HG02610 (cell line): ENCODE results near the gene ELMO3.

Experiments used
- ATAC-seq: cut with Tn5 transposase; IDR thresholded peaks from one replicate; pipeline ENCODE4 v1.9.1; 2021; ENCODE audit warnings: mild to moderate bottlenecking, moderate library complexity; ENCODE audit not compliant: unreplicated experiment

Gene ELMO3

DNA sequence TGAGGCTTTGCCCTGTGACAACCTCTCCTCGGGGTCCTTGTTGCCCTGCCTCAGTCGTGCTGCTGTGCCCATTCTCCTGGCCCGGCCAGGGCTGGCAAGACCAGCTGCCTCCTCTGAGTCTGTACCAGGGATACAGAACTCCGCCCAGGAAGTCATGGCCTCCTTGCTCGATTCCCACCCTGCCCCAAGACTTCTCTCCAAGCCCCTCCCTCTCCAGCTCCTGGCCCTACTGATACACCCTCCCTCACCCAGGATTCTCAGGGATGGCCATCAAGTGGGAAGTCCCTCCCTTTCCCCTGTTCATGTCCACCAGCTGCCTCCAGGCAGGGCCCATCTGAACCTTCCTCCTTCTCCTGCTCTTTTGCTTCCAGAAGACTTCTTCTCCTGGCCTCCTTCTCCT, 16.8 kb downstream of the ELMO3 start:
- ATAC-seq: no peak

DNA sequence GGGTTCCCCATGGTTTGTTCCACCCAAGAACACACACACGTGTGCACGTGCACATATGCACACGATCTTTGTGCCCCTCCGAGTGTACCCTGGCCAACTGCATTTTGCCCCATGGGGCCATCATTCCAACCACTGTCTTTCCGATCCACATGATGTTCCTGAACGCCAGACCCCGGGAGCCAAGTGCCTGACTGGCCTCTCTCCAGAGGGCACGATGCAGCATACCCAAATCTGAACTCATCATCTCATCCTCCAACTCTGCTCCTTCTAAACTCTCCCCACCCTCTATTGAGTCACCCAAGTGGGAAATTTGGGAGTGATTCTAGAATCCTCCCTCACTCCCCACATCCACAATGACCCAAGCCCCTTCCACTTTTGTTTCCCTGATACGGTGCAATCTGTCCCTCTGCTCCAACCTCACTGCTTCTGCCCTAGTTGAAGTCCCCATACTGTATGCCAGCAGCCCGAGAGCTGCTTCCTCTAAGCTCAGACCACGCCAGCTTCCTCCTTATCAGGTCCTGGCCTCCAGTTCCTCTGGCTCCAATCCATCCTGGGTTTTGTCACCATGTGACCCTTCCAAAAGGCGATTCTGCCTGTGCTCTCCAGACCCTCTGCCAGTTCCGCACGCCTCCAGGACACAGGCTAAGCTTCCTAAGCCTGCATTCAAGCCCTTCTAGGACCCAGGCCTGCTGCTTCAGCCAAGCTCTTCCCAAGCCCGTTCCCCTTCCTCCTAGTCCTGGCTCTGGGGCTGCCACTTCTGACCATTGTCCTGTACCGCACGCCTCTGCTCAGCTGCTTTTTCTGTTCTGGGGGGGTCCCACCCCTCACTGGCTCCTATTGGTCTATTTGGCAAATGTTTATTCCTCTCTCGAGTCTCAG, 17.9 kb downstream of the ELMO3 start:
- no peak for ATAC-seq

DNA sequence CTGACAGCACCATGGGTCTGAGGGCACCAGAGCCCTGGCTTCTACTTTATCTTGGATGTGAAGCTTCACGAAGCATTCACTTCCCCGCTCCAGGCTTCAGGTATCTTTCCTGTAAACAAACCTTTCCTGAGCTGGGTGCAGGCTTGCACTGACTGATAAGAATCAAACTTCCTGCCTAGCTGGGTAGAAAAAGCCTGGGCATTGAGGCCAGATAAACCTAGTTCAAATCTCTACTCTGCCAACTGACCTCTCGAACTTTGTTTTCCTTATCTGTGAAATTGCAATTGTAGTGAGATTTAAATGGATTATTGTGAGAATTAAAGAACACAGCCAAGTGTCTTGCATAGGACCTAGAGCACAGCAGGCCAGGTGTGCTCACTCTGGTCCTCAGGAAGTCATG, 25.1 kb downstream of the ELMO3 start:
- no peak for ATAC-seq

DNA sequence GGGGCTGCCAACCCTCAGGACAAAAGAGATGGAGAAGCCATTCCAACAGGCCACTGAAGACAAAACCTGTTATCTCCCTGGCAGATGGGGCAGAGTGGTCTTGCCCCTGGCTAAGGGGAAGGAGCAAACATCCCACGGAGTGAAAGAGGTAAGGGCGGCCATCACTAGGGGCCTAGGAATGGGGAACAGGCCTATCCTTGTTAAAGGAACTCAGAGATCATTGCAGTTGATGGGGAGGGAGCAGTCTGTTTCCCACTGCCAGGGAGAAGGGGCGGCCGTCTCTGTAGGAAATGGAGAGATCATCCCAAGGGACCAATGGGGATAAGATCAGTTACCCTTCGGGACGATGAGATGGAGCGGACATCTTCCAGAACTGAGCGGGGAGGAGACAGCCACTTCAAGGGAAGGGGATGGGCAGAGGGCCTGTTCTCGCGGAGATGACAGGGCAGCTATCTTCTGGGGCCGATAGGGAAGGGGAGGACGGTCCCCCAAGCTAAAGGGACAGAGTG, 27.4 kb downstream of the ELMO3 start:
- no peak for ATAC-seq

DNA sequence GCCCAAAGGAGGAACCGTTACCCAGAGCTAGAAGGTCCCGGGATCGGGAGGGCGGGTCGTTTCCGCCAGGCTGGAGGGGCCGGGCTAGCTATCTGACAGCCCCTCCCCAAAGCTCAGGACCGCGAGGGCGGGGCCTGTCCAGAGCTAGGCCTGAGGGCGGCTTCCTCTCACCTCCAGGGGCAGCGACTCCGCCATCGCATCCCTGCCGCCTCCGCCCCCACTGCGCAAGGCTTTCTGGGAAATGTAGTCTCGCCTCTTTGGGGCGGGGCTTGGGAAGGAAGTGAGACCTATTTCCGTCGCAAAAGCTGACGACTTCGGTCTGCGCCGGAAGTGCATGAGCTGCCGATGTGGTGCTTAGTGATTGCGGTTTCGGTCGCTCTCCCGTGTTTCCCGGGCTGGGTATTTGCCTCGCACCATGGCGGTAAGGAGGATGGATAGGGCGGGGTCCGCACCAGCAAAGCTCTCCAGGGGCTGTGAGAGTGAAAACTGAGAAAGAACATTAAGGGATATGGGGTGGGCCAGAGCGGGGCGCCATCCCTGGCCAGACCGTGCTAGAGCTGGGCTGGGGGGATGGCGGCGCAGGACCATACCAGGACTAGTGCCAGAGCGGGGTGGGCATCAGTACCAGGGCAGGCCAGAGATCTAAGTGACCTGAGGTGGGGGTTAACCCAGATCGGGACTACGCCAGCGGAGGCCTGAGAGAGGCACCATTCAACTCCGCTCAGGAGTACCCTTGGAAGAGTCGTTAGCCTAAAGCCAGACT, 28.1 kb downstream of the ELMO3 start, which contains the start of gene TMEM208:
TMEM208 (plus strand) TSS at position 327 of the 763 bp plus-strand sequence; CDS start at position 416, 89 bp downstream.
- ATAC-seq: peak; percentile 92

DNA sequence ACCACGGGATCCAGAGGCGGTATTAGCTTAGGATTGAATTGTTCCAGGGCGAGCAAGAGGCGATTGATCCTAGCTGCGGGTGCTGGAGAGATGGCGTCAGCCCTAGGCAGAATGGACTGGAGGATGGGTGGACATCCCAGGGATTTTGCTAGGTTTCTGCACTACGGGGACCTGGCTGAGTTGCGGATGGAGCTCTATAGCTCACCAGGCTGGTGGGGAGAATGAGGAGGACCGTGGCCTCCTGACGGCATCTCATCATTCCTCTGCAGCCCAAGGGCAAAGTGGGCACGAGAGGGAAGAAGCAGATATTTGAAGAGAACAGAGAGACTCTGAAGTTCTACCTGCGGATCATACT, 28.6 kb downstream of the ELMO3 start:
- ATAC-seq: no peak

DNA sequence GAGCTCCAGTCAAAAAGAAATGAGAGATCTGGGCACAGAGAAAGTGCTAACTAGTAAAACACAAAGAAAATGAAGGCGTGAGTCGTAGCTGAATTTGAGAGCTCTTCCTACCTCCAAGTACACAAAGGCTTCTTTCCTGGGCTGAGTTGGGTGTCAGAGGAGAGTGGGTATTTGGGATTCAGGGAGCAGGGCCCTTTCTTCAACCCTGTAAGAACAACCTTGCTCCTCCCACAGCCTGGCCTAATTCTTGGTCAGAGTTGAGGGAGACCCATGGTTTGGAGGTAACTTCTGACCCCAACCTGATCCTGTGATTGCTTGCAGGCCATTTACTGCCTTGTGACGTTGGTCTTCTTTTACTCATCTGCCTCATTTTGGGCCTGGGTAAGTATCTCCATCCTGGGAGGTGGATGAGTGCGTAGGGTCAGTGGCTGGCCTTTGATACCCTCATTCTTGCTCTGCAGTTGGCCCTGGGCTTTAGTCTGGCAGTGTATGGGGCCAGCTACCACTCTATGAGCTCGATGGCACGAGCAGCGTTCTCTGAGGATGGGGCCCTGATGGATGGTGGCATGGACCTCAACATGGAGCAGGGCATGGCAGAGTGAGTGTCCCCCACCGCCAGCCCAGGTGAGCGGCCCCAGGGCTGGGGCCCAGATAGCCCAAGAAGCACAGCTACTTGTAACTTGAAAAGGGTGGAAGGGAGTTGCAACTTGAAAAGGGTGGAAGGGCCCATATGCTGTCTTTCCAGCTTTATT, 29.3 kb downstream of the ELMO3 start:
- ATAC-seq: no peak

DNA sequence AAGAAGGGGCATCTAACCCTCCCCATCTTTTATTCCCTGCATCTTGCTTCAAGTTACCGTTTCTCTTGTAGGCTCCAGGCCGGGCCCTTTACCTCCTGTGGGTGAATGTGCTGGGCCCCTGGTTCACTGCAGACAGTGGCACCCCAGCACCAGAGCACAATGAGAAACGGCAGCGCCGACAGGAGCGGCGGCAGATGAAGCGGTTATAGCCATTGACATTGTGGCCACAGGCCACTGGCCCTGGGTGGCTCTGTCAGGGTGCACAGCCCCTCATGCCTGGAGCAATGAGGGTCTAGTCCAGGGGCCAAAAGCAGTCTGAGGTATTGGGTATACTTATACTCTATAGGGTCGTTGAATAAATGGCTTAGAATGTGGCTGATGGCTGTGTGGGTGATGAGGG, 30.0 kb downstream of the ELMO3 start:
- no peak for ATAC-seq

DNA sequence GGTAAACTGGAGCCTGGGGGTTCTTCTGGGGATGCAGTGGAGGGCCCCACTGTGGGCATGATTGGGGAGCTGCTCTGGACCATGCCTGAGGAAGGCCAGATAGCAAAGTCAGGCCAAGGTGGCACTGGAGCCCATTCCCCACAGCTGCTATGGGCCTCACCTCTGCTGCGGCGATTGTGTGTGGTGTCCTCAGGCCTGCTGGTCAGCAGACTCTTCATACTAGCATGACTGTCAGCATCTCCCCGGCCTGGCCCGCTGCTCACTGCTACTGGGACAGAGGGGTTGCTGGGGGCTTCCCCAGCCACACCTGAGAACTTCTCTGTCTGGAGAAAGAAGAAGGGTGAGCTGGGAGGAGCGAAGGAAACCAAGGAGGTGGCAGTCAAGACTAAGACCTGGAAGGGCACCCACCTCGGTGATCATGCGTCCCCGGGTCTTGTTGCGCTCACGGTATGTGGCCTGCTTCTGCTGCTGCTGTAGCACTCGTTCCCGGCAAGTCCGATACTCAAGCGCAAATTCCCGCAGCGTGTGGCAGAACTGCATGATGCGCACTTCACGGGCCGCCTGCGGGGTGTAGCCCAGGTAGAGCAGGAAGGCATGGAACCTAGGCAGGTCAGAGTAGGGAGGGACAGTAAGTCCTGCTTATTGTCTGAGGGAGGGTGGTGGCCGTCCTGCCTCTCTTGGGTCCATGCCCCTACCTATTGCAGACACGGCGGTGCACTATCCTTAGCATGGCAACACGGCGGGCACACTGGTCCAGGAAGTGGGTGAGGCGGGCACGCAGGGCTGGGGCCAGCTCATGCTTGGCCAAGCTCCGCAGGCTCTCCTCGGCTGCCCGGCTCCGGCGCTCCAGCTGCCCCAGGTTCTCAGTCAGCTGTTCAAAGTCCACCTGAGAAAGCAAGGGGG, 31.2 kb downstream of the ELMO3 start:
- no peak for ATAC-seq

DNA sequence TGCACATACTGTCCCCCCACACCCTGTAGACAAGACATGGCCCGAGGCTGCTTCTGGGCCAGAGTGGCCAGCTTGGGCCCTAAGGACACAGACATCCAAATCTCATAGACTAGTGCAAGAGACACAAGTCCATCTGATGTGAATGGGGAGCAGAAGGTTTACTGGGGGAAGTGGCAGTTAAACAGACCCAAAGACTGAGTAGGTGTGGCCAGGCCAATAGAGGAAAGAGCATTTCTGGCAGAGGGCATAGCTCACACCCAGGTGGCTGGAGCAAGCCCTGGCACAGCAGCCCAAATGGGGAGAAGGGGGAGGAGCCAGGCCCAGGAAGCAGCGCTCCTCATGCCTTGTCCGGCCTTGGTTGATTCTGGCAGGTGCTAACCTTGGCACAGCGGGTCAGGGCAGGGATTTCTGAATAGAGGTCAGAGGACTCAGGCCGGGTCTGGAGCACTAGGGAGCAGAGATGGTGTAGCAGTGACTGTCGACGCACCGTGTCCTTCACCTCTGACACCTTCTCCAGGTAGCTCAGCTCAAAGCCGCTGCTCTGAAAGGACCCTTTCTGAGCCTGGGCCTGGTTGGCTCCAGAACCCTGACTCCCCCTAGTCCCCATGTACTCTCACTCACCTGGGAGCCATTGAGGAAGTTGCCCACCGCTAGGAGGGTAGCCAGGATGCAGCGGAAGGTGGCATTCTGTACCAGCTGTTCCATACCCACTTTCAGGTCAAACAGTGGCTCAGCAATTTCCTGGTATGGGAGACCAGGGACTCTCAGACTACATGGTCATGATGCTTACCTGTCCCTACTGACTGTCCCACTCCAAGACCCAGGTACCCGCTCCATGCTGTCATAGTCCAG, 32.1 kb downstream of the ELMO3 start:
- ATAC-seq: no peak

DNA sequence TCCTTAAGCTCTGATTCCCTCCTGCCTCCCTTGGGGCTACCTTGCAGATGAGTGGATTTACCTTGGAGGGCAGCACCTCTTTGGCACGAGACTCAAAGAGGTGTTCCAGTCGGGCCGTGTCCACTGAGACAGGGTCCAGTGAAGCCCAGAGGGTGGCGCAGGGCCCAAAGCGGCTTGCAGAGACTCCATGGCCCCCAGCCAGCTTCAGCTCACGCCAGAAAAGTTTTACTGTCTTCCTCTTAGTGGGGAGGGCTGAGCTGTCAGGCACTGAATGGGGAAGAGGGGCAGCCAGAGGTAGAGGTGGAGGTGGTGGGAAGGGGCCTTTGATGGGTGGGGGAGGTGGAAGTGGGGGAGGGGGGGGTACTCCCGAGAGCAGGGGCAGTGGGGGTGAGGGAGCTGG, 34.7 kb downstream of the ELMO3 start:
- no peak for ATAC-seq

DNA sequence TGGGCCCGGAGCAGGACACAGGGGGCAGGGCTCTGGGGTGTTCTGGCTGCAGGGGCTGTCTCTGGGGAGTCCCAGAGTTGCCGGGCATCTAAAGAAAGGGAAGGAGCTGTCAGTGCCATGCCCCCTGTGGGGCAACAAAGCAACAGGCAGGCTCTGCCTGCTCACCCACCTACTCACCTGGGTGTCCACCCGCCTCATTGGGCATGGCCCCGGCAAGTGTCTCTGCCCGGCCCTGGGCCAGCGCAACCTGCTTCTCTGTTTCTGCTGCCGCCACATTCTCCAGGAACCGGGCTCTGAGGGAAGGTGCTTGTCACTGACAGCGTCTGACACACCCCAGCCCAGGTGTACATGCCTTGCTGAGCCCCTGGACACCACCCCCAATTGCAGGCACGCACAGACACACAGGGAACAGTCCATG, 35.3 kb downstream of the ELMO3 start:
- ATAC-seq: no peak

DNA sequence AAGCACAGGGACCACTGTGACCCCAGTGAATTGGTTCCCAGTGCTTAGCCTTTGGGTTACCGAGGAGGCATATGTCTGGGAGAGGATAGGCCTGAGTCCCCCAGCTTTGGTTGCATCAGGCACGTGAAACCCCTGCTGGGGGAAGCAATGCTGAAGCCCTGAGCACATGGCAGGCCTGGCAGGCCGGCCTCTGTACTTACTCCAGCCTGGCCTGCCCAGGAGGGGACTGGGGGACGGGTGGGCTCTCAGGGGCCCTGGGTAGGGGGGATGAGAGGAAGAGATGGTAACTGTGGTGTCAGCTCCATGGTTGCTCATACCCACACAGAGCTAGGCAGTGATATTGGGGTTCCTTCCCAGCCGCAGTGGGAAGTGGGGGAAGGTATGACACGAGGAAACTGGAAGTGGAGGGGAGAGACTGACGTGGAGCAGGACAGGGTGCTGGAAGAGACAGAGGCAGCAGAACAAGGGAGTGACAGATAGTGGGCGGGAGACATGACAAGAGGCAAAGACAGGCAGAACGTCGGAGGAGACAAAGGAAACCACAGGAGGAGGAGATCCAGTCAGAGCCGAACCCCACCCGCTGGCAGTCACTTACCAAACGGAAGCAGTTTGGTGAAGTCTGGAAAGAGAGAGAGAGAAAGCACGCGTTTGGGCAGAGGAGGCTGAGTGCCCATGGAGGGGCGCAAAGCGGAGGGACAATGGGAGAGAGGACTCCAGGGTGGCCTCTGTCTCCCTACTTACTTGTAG, 37.1 kb downstream of the ELMO3 start:
- no peak for ATAC-seq

DNA sequence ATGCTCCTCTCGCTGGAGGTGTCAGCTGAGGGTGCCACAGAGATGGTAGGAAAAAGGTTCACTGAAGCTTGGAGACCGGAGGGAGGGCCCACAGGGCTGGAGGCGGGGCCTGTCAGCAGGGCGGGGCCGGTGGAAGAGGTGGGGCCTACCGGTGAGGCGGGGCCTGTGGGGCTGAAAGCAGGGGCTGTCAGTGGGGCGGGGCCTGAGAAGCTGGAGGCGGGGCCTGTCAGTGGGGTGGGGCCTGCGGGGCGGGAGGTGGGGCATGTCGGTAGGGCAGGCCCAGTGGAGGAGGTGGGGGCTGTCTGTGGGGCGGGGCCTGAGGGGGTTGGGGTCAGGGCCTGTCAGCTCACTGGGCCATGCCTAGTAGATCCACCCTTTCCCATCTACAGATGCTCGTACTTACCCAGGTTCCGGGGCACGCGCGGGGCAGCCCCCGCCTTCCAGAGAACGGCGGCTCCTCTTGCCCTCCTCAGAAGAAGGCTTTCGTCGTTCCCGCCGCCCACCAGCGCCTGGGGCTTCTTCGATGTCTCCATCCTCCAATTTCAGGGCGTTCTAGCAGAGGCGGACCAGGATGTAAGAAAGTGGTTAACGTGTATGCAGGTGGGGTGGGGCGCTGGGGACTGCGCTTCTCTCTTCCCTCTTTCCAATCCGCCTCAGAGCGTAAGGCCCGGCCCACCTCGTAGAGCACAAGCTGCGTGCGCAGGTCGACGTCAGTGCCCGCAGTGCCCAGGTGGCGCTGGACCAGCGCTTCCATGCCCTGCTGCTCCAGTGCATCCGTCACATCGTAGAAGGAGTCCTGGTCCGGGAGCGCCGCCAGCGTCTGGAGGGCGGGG, 37.8 kb downstream of the ELMO3 start:
- ATAC-seq: no peak

DNA sequence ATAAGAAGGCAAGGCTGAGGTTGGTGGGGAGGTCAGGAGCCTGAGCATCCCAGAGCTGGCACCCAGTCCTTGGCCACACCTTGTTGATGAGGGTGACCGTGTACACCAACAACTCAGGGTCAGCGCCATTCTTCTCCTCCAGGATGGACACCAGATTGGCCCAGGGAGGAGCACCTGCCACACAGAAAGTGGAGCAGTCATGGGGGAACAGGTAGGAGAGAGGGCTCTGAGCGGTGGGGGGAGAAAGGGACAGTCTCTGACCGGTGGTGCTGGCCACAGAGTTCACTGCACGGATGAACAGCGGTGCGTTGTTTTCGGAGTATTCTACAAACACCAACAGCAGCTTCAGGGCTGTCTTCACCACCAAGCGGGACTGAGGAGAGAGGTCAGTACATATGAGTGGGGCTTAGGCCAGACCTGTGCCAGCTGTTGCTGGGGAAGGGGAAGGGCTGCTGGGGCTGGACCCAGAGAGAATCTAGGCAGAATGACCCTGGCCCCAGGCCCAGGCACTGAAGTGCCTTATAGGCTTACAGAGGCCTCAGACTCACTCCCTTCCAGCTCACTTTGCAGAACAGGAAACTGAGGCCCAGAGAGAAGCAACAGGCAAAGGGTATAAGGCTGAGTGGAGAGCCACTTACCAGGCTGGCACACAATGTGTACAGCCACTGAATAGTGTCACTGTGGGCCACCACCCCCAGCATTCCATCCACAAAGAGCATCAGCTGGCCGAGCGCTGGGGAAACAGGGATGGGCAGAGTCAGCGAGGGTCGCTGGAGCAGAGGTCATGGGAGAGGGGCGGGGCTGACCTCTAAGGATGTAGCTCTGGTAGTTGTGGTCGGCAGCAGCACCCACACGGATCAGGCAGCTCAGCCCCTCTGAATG, 38.7 kb downstream of the ELMO3 start:
- ATAC-seq: no peak

DNA sequence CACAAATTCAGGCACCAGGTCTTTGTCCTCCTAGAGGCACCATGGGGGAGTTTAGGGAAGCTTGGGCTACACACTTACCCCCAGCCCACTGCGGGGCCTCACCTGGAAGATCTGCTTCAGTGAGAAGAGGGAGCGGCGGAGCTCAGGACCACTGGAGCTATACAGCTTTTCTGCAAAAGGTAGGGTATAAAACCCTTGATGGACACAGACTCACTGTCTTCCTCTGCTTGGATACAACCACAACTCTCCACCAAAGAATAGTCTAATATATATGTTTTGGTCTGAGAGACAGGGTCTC, 39.3 kb downstream of the ELMO3 start:
- ATAC-seq: no peak
